GM13976 (cell line): ENCODE data around the gene SUOX.
"Not testable (repeated sequence)": the region's sequence is repeated elsewhere in the genome, so short reads cannot be mapped to it uniquely, and the experiment has no call there.

Source experiments
- DNase-seq: peaks from one replicate; pipeline ENCODE4 v3.0.0; 2012; ENCODE audit warnings: low spot score
- CTCF ChIP-seq: IDR thresholded peaks from 2 replicates; pipeline ENCODE4 v1.5.1; 2012; ENCODE audit warnings: borderline replicate concordance, mild to moderate bottlenecking; ENCODE audit not compliant: insufficient read depth; ENCODE audit errors: extremely low read depth, missing control alignments, control extremely low read depth
- in situ Hi-C: fragments of 300-500 bp; cut with MboI; formaldehyde crosslinking; loops from one replicate; pipeline ENCODE4 v1.12.0; 2022; ENCODE audit warnings: low sequenced_read_pairs, mixed read lengths, inconsistent platforms; ENCODE audit not compliant: unreplicated experiment

The SUOX gene

GRCh38 chr12:55972911-55973598, 24.0 kb upstream of the SUOX start:
- no peak for TF ChIP-seq CTCF
- in situ Hi-C loops, result no loop called here
- DNase-seq, result no peak

GRCh38 chr12:55973599-55974307, 23.3 kb upstream of the SUOX start, which contains the start of gene RAB5B:
RAB5B (plus strand) TSS chr12:55974078; CDS start chr12:55986961, 12,883 bp downstream.
- DNase-seq, result peak; percentile 94
- in situ Hi-C loops, result no loop called here
- TF ChIP-seq CTCF, result no peak

GRCh38 chr12:55974308-55974730, 22.8 kb upstream of the SUOX start:
- DNase-seq, result peak; percentile 56
- in situ Hi-C loops, result no loop called here
- TF ChIP-seq CTCF, result no peak

GRCh38 chr12:55978393-55978792, 18.7 kb upstream of the SUOX start:
- in situ Hi-C loops, result no loop called here
- DNase-seq, result no peak
- no peak for TF ChIP-seq CTCF

- in situ Hi-C loops, result no loop called here
- no peak for DNase-seq
- no peak for TF ChIP-seq CTCF
These were observed 18.0 kb upstream of the SUOX start for GRCh38 chr12:55979069-55979468.

GRCh38 chr12:55981882-55982281, 15.2 kb upstream of the SUOX start:
- DNase-seq, in situ Hi-C loops: not testable (repeated sequence)

- TF ChIP-seq CTCF, result no peak
- in situ Hi-C loops, result no loop called here
- peak; percentile 77 for DNase-seq
These were observed 14.6 kb upstream of the SUOX start for GRCh38 chr12:55982319-55982936.
